ENCODE data around the gene MXRA7.
A peak's percentile ranks its signal among the peaks of the same experiment; 100 is the strongest.

MXRA7 gene

GRCh38 chr17:76710863-76711611, at the start of gene MXRA7:
Gene MXRA7, minus strand, starts transcription at chr17:76710965. Its CDS starts 19 bp downstream, at chr17:76710946.
- TF ChIP-seq CTCF (conservative IDR thresholded peaks at IDR 0.05; ENCODE audit: low read length): no peak
- peak; percentile 65 for DNase-seq (ENCODE audit: low read depth)
- peak within 1 kb of the TSS; percentile 91 for H3K4me3 ChIP-seq (ENCODE audit: low read length)

GRCh38 chr17:76758570-76758969, 47.8 kb upstream of the MXRA7 start:
- no peak for TF ChIP-seq CTCF (conservative IDR thresholded peaks at IDR 0.05; ENCODE audit: low read length)
- H3K4me3 ChIP-seq (ENCODE audit: low read length): no peak overlapping the region
- DNase-seq (ENCODE audit: low read depth): no peak

- TF ChIP-seq CTCF (conservative IDR thresholded peaks at IDR 0.05; ENCODE audit: low read length): no peak
- no peak overlapping the region for H3K4me3 ChIP-seq (ENCODE audit: low read length)
- DNase-seq (ENCODE audit: low read depth): no peak
Measured at GRCh38 chr17:76757256-76757655, 46.5 kb upstream of the MXRA7 start.

GRCh38 chr17:76755285-76755684, 44.5 kb upstream of the MXRA7 start:
- H3K4me3 ChIP-seq (ENCODE audit: low read length): no peak overlapping the region
- TF ChIP-seq CTCF (conservative IDR thresholded peaks at IDR 0.05; ENCODE audit: low read length): no peak
- DNase-seq (ENCODE audit: low read depth): no peak

- no peak for TF ChIP-seq CTCF (conservative IDR thresholded peaks at IDR 0.05; ENCODE audit: low read length)
- DNase-seq (ENCODE audit: low read depth): no peak
- H3K4me3 ChIP-seq (ENCODE audit: low read length): no peak overlapping the region
Measured at GRCh38 chr17:76753061-76753961, 42.5 kb upstream of the MXRA7 start.

GRCh38 chr17:76752006-76752405, 41.2 kb upstream of the MXRA7 start:
- TF ChIP-seq CTCF (conservative IDR thresholded peaks at IDR 0.05; ENCODE audit: low read length): no peak
- no peak for DNase-seq (ENCODE audit: low read depth)
- no peak overlapping the region for H3K4me3 ChIP-seq (ENCODE audit: low read length)
